Frontal cortex (tissue), 4 donors: ENCODE measurements around the gene FLT4. TPM values are rescaled to one million over a fixed set of nuclear protein-coding genes. Genes with fewer than 3 reads are reported as not detected.
"Not testable (repeated sequence)": the region's sequence is repeated elsewhere in the genome, so short reads cannot be mapped to it uniquely, and the experiment has no call there.

Source experiments
- DNase-seq, 2 donors: peaks; one replicate each; pipeline ENCODE4 v3.0.0; 2012; ENCODE audit warnings: low spot score in 2 of 2
- FAIRE-seq: peaks from 2 replicates; lab custom pipeline; 2012; peaks lifted over from hg19 to GRCh38; lab: Jason Lieb, UNC
- total RNA-seq: library from RNA; depleted of rRNA; stranded (reverse); fragments of >200 nt; gene quantifications from one replicate; pipeline ENCODE4 v1.2.3, GENCODE V29; 2014
- donor health status: control.
- donor health status: control.
- donor health status: control.

The FLT4 gene
- 1.6 TPM for total RNA-seq

- FAIRE-seq (no peak), DNase-seq (no peak)
Measured at GRCh38 chr5:180649297-180650039, at the start of gene FLT4. TSS of gene FLT4 (minus strand) at chr5:180649600. CDS start at chr5:180649545, 55 bp downstream.

GRCh38 chr5:180699042-180699441 is 49.6 kb upstream of the FLT4 start:
- no peak for DNase-seq
- no peak for FAIRE-seq

GRCh38 chr5:180696116-180696515 is 46.7 kb upstream of the FLT4 start:
- DNase-seq = no peak
- FAIRE-seq = no peak

- FAIRE-seq (no peak), DNase-seq (no peak)
Measured at GRCh38 chr5:180692429-180692828, 43.0 kb upstream of the FLT4 start.

- no peak for DNase-seq
- FAIRE-seq = no peak
Measured at GRCh38 chr5:180691046-180691445, 41.6 kb upstream of the FLT4 start.

- FAIRE-seq (no peak), DNase-seq (no peak)
Measured at GRCh38 chr5:180690562-180690961, 41.2 kb upstream of the FLT4 start.

- DNase-seq (no peak), FAIRE-seq (no peak)
Measured at GRCh38 chr5:180689775-180690174, 40.4 kb upstream of the FLT4 start.

GRCh38 chr5:180689071-180689694 is 39.8 kb upstream of the FLT4 start:
- FAIRE-seq (no peak), DNase-seq (no peak)

GRCh38 chr5:180688330-180689070 is 39.1 kb upstream of the FLT4 start:
- no peak for DNase-seq
- no peak for FAIRE-seq

- FAIRE-seq, DNase-seq: not testable (repeated sequence)
Measured at GRCh38 chr5:180686799-180687198, 37.4 kb upstream of the FLT4 start.

GRCh38 chr5:180684623-180685161 is 35.3 kb upstream of the FLT4 start:
- DNase-seq (no peak), FAIRE-seq (no peak)

- DNase-seq = no peak
- FAIRE-seq = no peak
Measured at GRCh38 chr5:180683220-180683922, 34.0 kb upstream of the FLT4 start.

GRCh38 chr5:180682560-180682959 is 33.2 kb upstream of the FLT4 start:
- DNase-seq (no peak), FAIRE-seq (no peak)

GRCh38 chr5:180682008-180682407 is 32.6 kb upstream of the FLT4 start:
- DNase-seq, FAIRE-seq: not testable (repeated sequence)

- not testable (repeated sequence) for DNase-seq
Measured at GRCh38 chr5:180678319-180678718, 28.9 kb upstream of the FLT4 start.

GRCh38 chr5:180675036-180675635 is 25.7 kb upstream of the FLT4 start:
- FAIRE-seq (no peak), DNase-seq (no peak)

More at GRCh38 chr5:180678319-180678718, 28.9 kb upstream of the FLT4 start:
- not testable (repeated sequence) for FAIRE-seq

- peak in 1 of 2 donors; percentile 37 for DNase-seq
- FAIRE-seq = not testable (repeated sequence)
Measured at GRCh38 chr5:180674090-180674475, 24.7 kb upstream of the FLT4 start.

- FAIRE-seq = no peak
- peak in 1 of 2 donors; percentile 21 for DNase-seq
Measured at GRCh38 chr5:180673371-180674089, 24.1 kb upstream of the FLT4 start.
